ENCODE results near the gene HSP90AB1. TPM values are rescaled to one million over a fixed set of nuclear protein-coding genes. Genes with fewer than 3 reads are reported as not detected.
A peak's percentile ranks its signal among the peaks of the same experiment; 100 is the strongest.

HSP90AB1 gene
- total and polyA plus RNA-seq, 9 of the 15 experiments (the other 6 are each of a cell fraction or from before 2014, with no cell fraction given) = 1,780 to 3,358 (median 2,262) TPM

DNA sequence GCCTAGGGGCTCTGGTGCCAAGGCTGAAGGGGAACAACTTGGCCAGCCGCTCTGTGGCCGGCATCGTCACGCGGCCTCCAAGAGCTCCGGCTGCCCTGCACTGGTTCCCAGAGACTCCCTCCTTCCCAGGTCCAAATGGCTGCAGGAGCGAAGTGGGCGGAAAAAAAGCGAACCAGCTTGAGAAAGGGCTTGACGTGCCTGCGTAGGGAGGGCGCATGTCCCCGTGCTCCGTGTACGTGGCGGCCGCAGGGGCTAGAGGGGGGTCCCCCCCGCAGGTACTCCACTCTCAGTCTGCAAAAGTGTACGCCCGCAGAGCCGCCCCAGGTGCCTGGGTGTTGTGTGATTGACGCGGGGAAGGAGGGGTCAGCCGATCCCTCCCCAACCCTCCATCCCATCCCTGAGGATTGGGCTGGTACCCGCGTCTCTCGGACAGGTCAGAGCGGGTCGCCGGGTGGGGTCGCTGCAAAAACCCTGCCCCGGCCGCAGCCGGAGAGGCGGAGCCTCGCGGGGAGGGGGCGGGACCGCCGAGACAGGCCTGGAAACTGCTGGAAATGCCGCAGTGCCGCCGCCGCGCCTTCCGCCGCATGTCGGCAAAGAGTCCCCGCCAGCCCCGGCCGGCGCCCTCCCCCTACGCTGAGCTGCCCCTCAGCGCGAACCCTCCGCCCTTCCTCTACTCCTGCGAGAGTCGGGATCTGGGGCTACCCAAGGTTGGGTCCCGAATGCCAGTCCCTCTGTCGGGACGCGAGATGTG is 814 bp upstream of the HSP90AB1 start (continued):
- TF ChIP-seq, protein P1, sequence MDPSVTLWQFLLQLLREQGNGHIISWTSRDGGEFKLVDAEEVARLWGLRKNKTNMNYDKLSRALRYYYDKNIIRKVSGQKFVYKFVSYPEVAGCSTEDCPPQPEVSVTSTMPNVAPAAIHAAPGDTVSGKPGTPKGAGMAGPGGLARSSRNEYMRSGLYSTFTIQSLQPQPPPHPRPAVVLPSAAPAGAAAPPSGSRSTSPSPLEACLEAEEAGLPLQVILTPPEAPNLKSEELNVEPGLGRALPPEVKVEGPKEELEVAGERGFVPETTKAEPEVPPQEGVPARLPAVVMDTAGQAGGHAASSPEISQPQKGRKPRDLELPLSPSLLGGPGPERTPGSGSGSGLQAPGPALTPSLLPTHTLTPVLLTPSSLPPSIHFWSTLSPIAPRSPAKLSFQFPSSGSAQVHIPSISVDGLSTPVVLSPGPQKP (CRISPR knock-in tag; IDR thresholded peaks at IDR 0.05) = no peak
- TF ChIP-seq ZNF12 (CRISPR knock-in tag; IDR thresholded peaks at IDR 0.05) = no peak
- no peak for TF ChIP-seq STAG1 (CRISPR knock-in tag; IDR thresholded peaks at IDR 0.05; ENCODE audit: borderline replicate concordance)
- TF ChIP-seq NR2C1 (IDR thresholded peaks at IDR 0.05) = no peak
- no peak for TF ChIP-seq NR2C1 (tag; IDR thresholded peaks at IDR 0.05)
- TF ChIP-seq NFIX (CRISPR knock-in tag; IDR thresholded peaks at IDR 0.05; ENCODE audit: low read depth) = no peak
- TF ChIP-seq ZMIZ1 (IDR thresholded peaks at IDR 0.05; ENCODE audit: low read depth in 2 of 2, low read length in 2 of 2) = 0 out of 4 replicates have a peak, but pooled peaks of 1 of the 2 experiments have one; percentile 8
- TF ChIP-seq CBFA2T3 (IDR thresholded peaks at IDR 0.05) = 0 out of 2 replicates have a peak, but pooled peaks have one; percentile 2
- no peak; the same call in 1 of the 2 replicates for TF ChIP-seq ZNF511 (CRISPR knock-in tag; IDR thresholded peaks at IDR 0.05)
- peak; percentile 100 for TF ChIP-seq PCBP1 (IDR thresholded peaks at IDR 0.05; ENCODE audit: low read depth, low read length, poor library complexity, severe bottlenecking)
- no peak for TF ChIP-seq ZC3H8 (IDR thresholded peaks at IDR 0.05)
- no peak for TF ChIP-seq NFIC (IDR thresholded peaks at IDR 0.05)
- no peak for TF ChIP-seq ZNF764 (CRISPR knock-in tag; IDR thresholded peaks at IDR 0.05; ENCODE audit: low read depth)

Data from K562 (cell line).